Hepatocyte (in vitro differentiated cells): ENCODE data around the gene SERPINA10. TPM values are rescaled to one million over a fixed set of nuclear protein-coding genes. Genes with fewer than 3 reads are reported as not detected.

Source experiments
- polyA plus RNA-seq: library from polyadenylated mRNA; unstranded; fragments of >200 nt; fragmentation: Nextera tagmentation; extraction: Ambion mirVana; gene quantifications from 2 replicates; pipeline ENCODE4 v1.2.1, GENCODE V29; 2016
- total RNA-seq: library from RNA; depleted of rRNA; stranded (reverse); fragments of >200 nt; gene quantifications from 2 replicates; pipeline ENCODE4 v1.2.3, GENCODE V29; 2014

The SERPINA10 gene
- total and polyA plus RNA-seq, 2 experiments from 2014 or later, result 10.5 to 23.0 TPM

Other genes with a start within 250 kb of the SERPINA10 start
- 127 and 134 TPM in 2 replicates for gene DDX24, start 212.1 kb downstream of the SERPINA10 start, total RNA-seq
- gene DDX24, start 212.1 kb downstream of the SERPINA10 start, polyA plus RNA-seq, result 125 and 145 TPM in 2 replicates
- gene IFI27L1, start 212.0 kb downstream of the SERPINA10 start, total RNA-seq, result 16.7 and 18.9 TPM in 2 replicates
- 29.4 and 32.1 TPM in 2 replicates for gene IFI27L1, start 212.0 kb downstream of the SERPINA10 start, polyA plus RNA-seq
- gene IFI27, start 182.5 kb downstream of the SERPINA10 start, total RNA-seq, result 1.1 and 1.8 TPM in 2 replicates
- 6.7 and 7.3 TPM in 2 replicates for gene IFI27, start 182.5 kb downstream of the SERPINA10 start, polyA plus RNA-seq
- 47.4 and 95.1 TPM in 2 replicates for gene IFI27L2, start 163.7 kb downstream of the SERPINA10 start, total RNA-seq
- gene IFI27L2, start 163.7 kb downstream of the SERPINA10 start, polyA plus RNA-seq, result 90.5 and 91.5 TPM in 2 replicates
- 2.3 and 3.8 TPM in 2 replicates for gene PPP4R4, start 118.9 kb downstream of the SERPINA10 start, total RNA-seq
- 0.61 and 1.0 TPM in 2 replicates for gene PPP4R4, start 118.9 kb downstream of the SERPINA10 start, polyA plus RNA-seq
- 132 TPM in 2 replicates for gene SERPINA6, start 30.1 kb upstream of the SERPINA10 start, total RNA-seq
- gene SERPINA6, start 30.1 kb upstream of the SERPINA10 start, polyA plus RNA-seq, result 86.8 and 135 TPM in 2 replicates
- not detected in 2 replicates for gene SERPINA2, start 73.4 kb upstream of the SERPINA10 start, total RNA-seq
- not detected in 2 replicates for gene SERPINA2, start 73.4 kb upstream of the SERPINA10 start, polyA plus RNA-seq
- gene SERPINA1, start 95.3 kb upstream of the SERPINA10 start, total RNA-seq, result 5,074 and 5,718 TPM in 2 replicates
- gene SERPINA1, start 95.3 kb upstream of the SERPINA10 start, polyA plus RNA-seq, result 3,463 and 3,480 TPM in 2 replicates
- gene SERPINA11, start 159.5 kb upstream of the SERPINA10 start, total RNA-seq, result 8.0 and 10.8 TPM in 2 replicates
- 13.2 and 16.7 TPM in 2 replicates for gene SERPINA11, start 159.5 kb upstream of the SERPINA10 start, polyA plus RNA-seq
- 0.60 TPM in 1 of 2 replicates, not detected in the other for gene SERPINA9, start 182.9 kb upstream of the SERPINA10 start, total RNA-seq
- gene SERPINA9, start 182.9 kb upstream of the SERPINA10 start, polyA plus RNA-seq, result not detected in 2 replicates
- 0.60 TPM in 1 of 2 replicates, not detected in the other for gene SERPINA12, start 216.2 kb upstream of the SERPINA10 start, total RNA-seq
- 0.25 and 0.90 TPM in 2 replicates for gene SERPINA12, start 216.2 kb upstream of the SERPINA10 start, polyA plus RNA-seq